ENCODE measurements around the gene MYD88. TPM values are rescaled to one million over a fixed set of nuclear protein-coding genes. Genes with fewer than 3 reads are reported as not detected.

Gene MYD88
- total and polyA plus RNA-seq, 4 donors: 15.4 to 60.3 (median 44.1) TPM

GRCh38 chr3:38171622-38172021, 33.2 kb downstream of the MYD88 start:
- no peak for DNase-seq (ENCODE audit: low spot score)
- Histone ChIP-seq H3K27ac (ENCODE audit: low read depth in 1 of 2, low read length in 2 of 2) (no peak overlapping the region), H3K27me3 (ENCODE audit: control insufficient read depth in 4 of 4, insufficient read depth in 4 of 4, low read length in 3 of 4) (no peaks in the 10 kb centered on the region), H3K4me1 (ENCODE audit: control insufficient read depth in 4 of 4, insufficient read depth in 4 of 4, low read length in 3 of 4) (peaks cover 0 to 13% (median 4%) of the 10 kb centered on the region in 4 donors), H3K4me3 (ENCODE audit: low read depth in 1 of 3, low read length in 3 of 3) (no peak overlapping the region), H3K9ac (ENCODE audit: low read depth in 1 of 2, low read length in 2 of 2) (no peak overlapping the region), H3K9me3 (ENCODE audit: control insufficient read depth in 4 of 4, low read length in 3 of 4) (no peaks in the 10 kb centered on the region), H3K36me3 (ENCODE audit: control insufficient read depth in 4 of 4, insufficient read depth in 3 of 4, low read depth in 1 of 4, low read length in 3 of 4) (no peaks in the 10 kb centered on the region)
- TF ChIP-seq GABPA (IDR thresholded peaks at IDR 0.05 in 1 of 2, conservative IDR thresholded peaks at IDR 0.05 in 1 of 2) (no peak), HNF4G (IDR thresholded peaks at IDR 0.05) (no peak), YY1 (IDR thresholded peaks at IDR 0.05) (no peak), SP1 (IDR thresholded peaks at IDR 0.05) (no peak), EGR1 (IDR thresholded peaks at IDR 0.05; ENCODE audit: low read depth in 2 of 2) (no peak), REST (IDR thresholded peaks at IDR 0.05) (no peak), ATF3 (IDR thresholded peaks at IDR 0.05) (no peak), CTCF (IDR thresholded peaks at IDR 0.05; ENCODE audit: low read depth, low read length, missing input control) (no peak), RAD21 (IDR thresholded peaks at IDR 0.05) (no peak)
- 90% methylated on average over 2 of the region's 2 CpGs for WGBS

GRCh38 chr3:38173834-38174418, 35.5 kb downstream of the MYD88 start:
- Histone ChIP-seq H3K27me3 (ENCODE audit: control insufficient read depth in 4 of 4, insufficient read depth in 4 of 4, low read length in 3 of 4) (no peaks in the 10 kb centered on the region), H3K4me1 (ENCODE audit: control insufficient read depth in 4 of 4, insufficient read depth in 4 of 4, low read length in 3 of 4) (peaks cover 0 to 9% (median 0%) of the 10 kb centered on the region in 4 donors), H3K9me3 (ENCODE audit: control insufficient read depth in 4 of 4, low read length in 3 of 4) (no peaks in the 10 kb centered on the region), H3K9ac (ENCODE audit: low read depth in 1 of 2, low read length in 2 of 2) (no peak overlapping the region), H3K4me3 (ENCODE audit: low read depth in 1 of 3, low read length in 3 of 3) (no peak overlapping the region), H3K36me3 (ENCODE audit: control insufficient read depth in 4 of 4, insufficient read depth in 3 of 4, low read depth in 1 of 4, low read length in 3 of 4) (no peaks in the 10 kb centered on the region), H3K27ac (ENCODE audit: low read depth in 1 of 2, low read length in 2 of 2) (no peak overlapping the region)
- WGBS: 92% methylated on average over 5 of the region's 5 CpGs
- TF ChIP-seq YY1 (IDR thresholded peaks at IDR 0.05): no peak
- TF ChIP-seq CTCF (IDR thresholded peaks at IDR 0.05; ENCODE audit: low read depth, low read length, missing input control): no peak
- no peak for TF ChIP-seq RXRA (IDR thresholded peaks at IDR 0.05)
- no peak for TF ChIP-seq GABPA (IDR thresholded peaks at IDR 0.05 in 1 of 2, conservative IDR thresholded peaks at IDR 0.05 in 1 of 2)
- no peak for TF ChIP-seq FOXA1 (IDR thresholded peaks at IDR 0.05)
- no peak for TF ChIP-seq EGR1 (IDR thresholded peaks at IDR 0.05; ENCODE audit: low read depth in 2 of 2)
- no peak for TF ChIP-seq REST (IDR thresholded peaks at IDR 0.05)
- no peak for TF ChIP-seq MAX (IDR thresholded peaks at IDR 0.05)
- no peak for TF ChIP-seq HNF4A (conservative IDR thresholded peaks at IDR 0.05)
- TF ChIP-seq RAD21 (IDR thresholded peaks at IDR 0.05): no peak
- no peak for TF ChIP-seq FOXA2 (IDR thresholded peaks at IDR 0.05)
- no peak for TF ChIP-seq ZBTB33 (IDR thresholded peaks at IDR 0.05)
- DNase-seq (ENCODE audit: low spot score): no peak

Measured in liver (tissue), 9 donors.